Measurements from ENCODE around the gene GPR34. TPM values are rescaled to one million over a fixed set of nuclear protein-coding genes. Genes with fewer than 3 reads are reported as not detected.
A peak's percentile ranks its signal among the peaks of the same experiment; 100 is the strongest.

GPR34 gene
- total and polyA plus RNA-seq, 2 of the 4 experiments (the other 2 are of a cell fraction), result not detected

DNA sequence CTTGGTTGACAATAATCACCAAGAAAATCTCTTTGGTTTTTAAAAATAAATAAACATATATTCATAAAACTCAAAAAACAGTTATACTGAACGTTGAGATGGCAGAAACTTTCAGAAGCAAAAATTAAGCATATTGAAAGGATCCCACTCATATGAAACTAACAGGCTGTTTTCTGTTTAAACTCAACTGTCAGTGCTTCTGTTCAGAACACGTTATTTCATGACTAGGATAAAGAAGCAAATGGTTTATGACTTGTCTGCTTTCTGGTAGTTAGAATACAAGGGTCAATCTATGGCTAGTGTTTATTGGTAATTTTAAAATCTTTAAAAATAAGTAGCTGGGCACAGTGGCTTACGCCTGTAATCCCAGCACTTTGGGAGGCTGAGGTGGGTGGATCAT lies 39.4 kb downstream of the GPR34 start (continued):
- TF ChIP-seq BHLHE40 (IDR thresholded peaks at IDR 0.05; ENCODE audit: low read depth, low read length), result no peak
- no peak for TF ChIP-seq RCOR1 (IDR thresholded peaks at IDR 0.05; ENCODE audit: insufficient replicate concordance, low read length)
- no peak for TF ChIP-seq POLR2A (IDR thresholded peaks at IDR 0.05; ENCODE audit: low read depth, low read length)
- no peak for TF ChIP-seq FOS (IDR thresholded peaks at IDR 0.05; ENCODE audit: low read depth, low read length)

DNA sequence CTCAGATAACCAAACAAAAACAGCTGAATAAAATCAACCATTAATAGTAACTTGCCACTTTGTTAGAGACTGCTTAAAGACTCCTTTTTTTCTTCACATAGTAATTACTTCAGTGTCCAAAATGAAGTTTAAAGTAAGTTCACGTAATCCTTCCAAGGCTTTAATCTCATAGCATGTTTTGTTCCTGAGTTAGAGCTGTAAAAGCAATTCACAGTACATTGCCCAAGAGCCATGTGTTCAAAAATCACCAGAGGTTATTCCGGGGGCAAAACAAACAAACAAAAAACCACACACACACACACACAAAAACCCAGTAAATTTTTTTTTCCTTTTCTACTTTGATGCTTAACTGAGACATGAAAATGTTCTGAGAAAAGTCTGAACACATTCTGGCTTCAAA lies 41.3 kb downstream of the GPR34 start:
- H3K9ac ChIP-seq (ENCODE audit: low read depth, low read length), result no peak overlapping the region
- no peak overlapping the region for H3K4ac ChIP-seq (ENCODE audit: low read depth, low read length)
- no peaks in the 10 kb centered on the region; the same call in 1 of the 2 replicates for H3K27me3 ChIP-seq (ENCODE audit: control insufficient read depth, insufficient read depth, low read length)
- no peaks in the 10 kb centered on the region for H3K9me1 ChIP-seq (ENCODE audit: insufficient read depth, low read length)
- H2BK15ac ChIP-seq (ENCODE audit: low read depth, low read length), result no peak overlapping the region
- no peaks in the 10 kb centered on the region for H3K36me3 ChIP-seq (ENCODE audit: control insufficient read depth, insufficient read depth, low read length)
- H2BK20ac ChIP-seq (ENCODE audit: low read depth, low read length), result no peak overlapping the region
- CTCF ChIA-PET, result interaction anchor here (0.6 to 0.7 kb wide), 2 partner anchors 239 to 1176 kb away, joined by 3 read pairs; no protein-coding TSS in a partner anchor
- H3K4me1 ChIP-seq (ENCODE audit: control insufficient read depth, insufficient read depth, low read length), result no peaks in the 10 kb centered on the region
- no peak overlapping the region for H3K18ac ChIP-seq (ENCODE audit: low read depth, low read length)
- H2BK5ac ChIP-seq (ENCODE audit: low read depth, low read length, poor library complexity, severe bottlenecking), result no peak overlapping the region
- H3K79me1 ChIP-seq (ENCODE audit: low read depth in 1 of 2, low read length in 2 of 2), result no peaks in the 10 kb centered on the region
- no peak overlapping the region for H2AFZ ChIP-seq (replicated peaks; ENCODE audit: low read length, poor library complexity)
- no peak overlapping the region for H3K23ac ChIP-seq (ENCODE audit: low read depth, low read length)
- no peaks in the 10 kb centered on the region for H3K9me3 ChIP-seq (ENCODE audit: control insufficient read depth, insufficient read depth, low read length)
- DNase-seq (peak; percentile 12), ATAC-seq (ENCODE audit: low read depth) (no peak)
- BruUV-seq (replicated peaks), result no TSS peak
- intact Hi-C loops (cut with micrococcal nuclease) (loop anchor here (10.0 kb wide), 2 partner anchors 175 to 455 kb away; no protein-coding TSS in a partner anchor), in situ Hi-C loops (cut with MboI; ENCODE audit: low sequenced_read_pairs) (no loop called here), dilution Hi-C loops (cut with HindIII; ENCODE audit: low sequenced_read_pairs, unreplicated experiment) (no loop called here)
- no peak overlapping the region for H3K56ac ChIP-seq (ENCODE audit: extremely low read depth, insufficient read depth, low read length)
- TF ChIP-seq BHLHE40 (IDR thresholded peaks at IDR 0.05; ENCODE audit: low read depth, low read length) (no peak), RFX5 (IDR thresholded peaks at IDR 0.05; ENCODE audit: low read depth, low read length) (no peak), SMC3 (IDR thresholded peaks at IDR 0.05; ENCODE audit: low read depth, low read length) (no peak), CHD1 (IDR thresholded peaks at IDR 0.05; ENCODE audit: low read depth, low read length) (no peak), MAZ (IDR thresholded peaks at IDR 0.05; ENCODE audit: borderline replicate concordance, low read depth, low read length) (no peak), MXI1 (IDR thresholded peaks at IDR 0.05; ENCODE audit: borderline replicate concordance, low read depth, low read length) (no peak), NFE2L2 (IDR thresholded peaks at IDR 0.05; ENCODE audit: low read depth, low read length) (no peak), MAFK (IDR thresholded peaks at IDR 0.05; ENCODE audit: low read depth, low read length) (no peak)
- TF ChIP-seq, protein P1, sequence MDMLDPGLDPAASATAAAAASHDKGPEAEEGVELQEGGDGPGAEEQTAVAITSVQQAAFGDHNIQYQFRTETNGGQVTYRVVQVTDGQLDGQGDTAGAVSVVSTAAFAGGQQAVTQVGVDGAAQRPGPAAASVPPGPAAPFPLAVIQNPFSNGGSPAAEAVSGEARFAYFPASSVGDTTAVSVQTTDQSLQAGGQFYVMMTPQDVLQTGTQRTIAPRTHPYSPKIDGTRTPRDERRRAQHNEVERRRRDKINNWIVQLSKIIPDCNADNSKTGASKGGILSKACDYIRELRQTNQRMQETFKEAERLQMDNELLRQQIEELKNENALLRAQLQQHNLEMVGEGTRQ (IDR thresholded peaks at IDR 0.05; ENCODE audit: low read depth, low read length), result no peak
- H4K5ac ChIP-seq (ENCODE audit: low read depth, low read length), result no peak overlapping the region
- no peak overlapping the region for H4K91ac ChIP-seq (ENCODE audit: insufficient read depth, low read depth, low read length)
- no peak overlapping the region for H2BK120ac ChIP-seq (ENCODE audit: low read depth, low read length)
- H3K4me2 ChIP-seq (ENCODE audit: low read depth, low read length), result no peak overlapping the region
- H3K27ac ChIP-seq (ENCODE audit: insufficient read depth, low read length), result no peak overlapping the region
- H3K14ac ChIP-seq (replicated peaks; ENCODE audit: low read depth, low read length), result no peak overlapping the region
- no peak overlapping the region for H3K4me3 ChIP-seq (ENCODE audit: insufficient read depth, low read depth, low read length)
- H2AK5ac ChIP-seq (ENCODE audit: low read depth, low read length), result no peak overlapping the region
- POLR2A ChIA-PET (ENCODE audit: unreplicated experiment), result no interaction called here
- H4K8ac ChIP-seq (ENCODE audit: low read depth in 2 of 2, low read length in 2 of 2), result no peak overlapping the region
- H2AK9ac ChIP-seq (replicated peaks; ENCODE audit: low read depth, low read length, poor library complexity), result no peak overlapping the region
- H4K20me1 ChIP-seq (ENCODE audit: insufficient read depth, low read length), result no peaks in the 10 kb centered on the region
- no CpG with 5 or more reads among the region's 2 CpGs for WGBS, 2 experiments (ENCODE audit: extremely low coverage in 2 of 2, insufficient read length in 1 of 2)
